ENCODE data around the gene PNP. TPM values are rescaled to one million over a fixed set of nuclear protein-coding genes. Genes with fewer than 3 reads are reported as not detected.
"Not testable (repeated sequence)": the region's sequence is repeated elsewhere in the genome, so short reads cannot be mapped to it uniquely, and the experiment has no call there.

PNP gene
- total RNA-seq, result 3.1 TPM

DNA sequence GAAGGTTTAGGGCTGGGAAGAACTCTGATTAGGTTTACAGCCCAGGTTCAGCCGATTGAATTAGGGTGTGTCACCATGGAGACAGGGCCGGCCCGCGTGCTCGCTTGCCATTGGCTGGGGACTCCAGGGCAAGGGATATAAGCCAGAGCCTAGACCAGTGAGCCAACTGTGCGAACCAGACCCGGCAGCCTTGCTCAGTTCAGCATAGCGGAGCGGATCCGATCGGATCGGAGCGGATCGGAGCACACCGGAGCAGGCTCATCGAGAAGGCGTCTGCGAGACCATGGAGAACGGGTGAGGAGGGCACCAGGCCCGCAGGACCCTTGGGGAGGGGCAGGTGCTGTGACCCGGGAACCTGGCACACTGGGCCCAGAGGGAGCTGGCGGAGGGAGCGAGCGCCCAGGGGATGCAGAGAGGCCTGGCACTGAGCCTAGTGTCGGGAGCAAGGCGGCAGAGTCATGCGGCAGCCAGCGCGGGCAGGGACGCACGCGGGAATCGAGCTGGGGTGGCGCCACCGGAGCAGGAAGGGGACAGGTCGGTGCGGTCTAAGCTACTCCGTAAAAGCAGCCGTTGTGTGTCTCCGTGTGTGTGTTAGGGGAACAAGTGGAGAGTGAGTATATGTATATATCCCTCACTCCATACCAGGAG lies at the start of gene PNP:
Gene PNP, plus strand, starts transcription at position 165 of the 648 bp plus-strand sequence. Its CDS starts 119 bp downstream, at position 284.
- peak; percentile 83 for DNase-seq

DNA sequence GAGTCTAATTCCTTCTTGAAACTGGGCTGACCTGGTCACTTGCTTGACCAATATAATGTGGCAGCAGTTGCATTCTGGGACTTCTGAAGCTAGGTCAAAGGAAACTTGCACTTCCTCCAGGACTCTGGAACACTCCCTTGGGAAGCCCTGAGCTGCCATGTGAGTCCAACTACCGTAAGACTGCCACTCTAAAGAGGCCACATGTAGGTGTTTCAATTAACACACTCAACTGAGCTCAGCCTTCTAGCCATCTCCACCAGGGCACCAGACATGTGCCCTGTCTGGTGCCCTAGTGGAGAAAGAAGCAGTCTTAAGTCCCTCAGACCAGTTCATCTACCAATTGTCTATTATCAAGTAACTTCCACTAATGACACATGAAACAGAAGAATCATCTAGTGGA lies 49.8 kb upstream of the PNP start:
- DNase-seq, result no peak

DNA sequence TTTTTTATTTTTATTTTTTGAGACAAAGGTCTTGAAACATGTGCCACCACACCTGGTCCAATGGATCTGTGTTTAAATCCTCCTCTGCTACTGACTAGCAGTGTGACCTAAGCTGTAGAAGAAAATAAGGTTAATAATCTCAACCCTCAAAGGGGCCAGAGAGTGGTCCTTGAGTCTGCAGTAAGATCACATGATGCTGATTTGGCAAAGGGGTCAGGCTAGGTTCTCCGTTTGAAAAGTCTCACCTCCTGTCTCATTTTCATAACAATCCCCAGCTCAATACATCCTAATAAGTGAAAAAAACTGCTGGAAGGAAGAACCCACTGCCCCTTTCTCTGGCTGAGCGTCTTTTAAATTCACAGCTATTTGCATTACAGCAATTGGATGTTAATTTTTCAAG lies 47.9 kb upstream of the PNP start:
- DNase-seq, result no peak

DNA sequence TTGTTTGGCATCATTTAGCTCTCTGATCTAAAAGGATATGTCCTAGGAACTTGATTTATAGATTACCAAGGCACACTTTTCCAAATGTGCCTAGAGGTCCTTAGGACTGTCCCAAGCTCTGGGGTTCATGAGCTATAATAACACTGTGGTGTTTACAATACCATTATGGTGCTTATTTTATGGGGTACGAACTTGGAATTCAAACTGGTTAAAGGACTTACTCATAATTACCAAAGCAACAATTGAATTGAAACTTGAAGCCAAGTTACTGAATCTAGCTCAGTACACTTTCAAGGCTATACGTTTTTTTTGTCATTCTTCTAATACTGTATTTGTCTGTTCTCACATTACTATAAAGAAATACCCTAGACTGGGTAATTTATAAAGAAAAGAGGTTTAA lies 46.3 kb upstream of the PNP start:
- DNase-seq, result no peak

DNA sequence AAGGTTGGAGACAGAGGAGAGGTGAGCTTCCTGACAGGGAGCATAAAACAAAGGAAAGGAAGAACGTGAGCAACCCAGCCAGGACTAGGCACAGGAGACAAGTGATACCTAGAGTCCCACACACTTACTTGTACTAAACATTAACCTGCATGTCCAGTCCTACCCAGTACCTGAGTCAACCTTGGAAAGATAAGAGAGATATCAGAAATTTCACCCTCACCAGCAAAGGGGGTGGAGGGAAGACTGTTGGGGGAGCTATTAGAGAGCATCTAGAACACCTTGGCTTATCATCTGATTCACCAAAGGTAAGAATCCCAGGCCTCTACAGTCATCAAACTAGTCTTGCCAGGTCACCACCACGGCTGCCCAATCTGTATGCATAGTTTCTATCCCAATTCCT lies 44.4 kb upstream of the PNP start:
- no peak for DNase-seq

DNA sequence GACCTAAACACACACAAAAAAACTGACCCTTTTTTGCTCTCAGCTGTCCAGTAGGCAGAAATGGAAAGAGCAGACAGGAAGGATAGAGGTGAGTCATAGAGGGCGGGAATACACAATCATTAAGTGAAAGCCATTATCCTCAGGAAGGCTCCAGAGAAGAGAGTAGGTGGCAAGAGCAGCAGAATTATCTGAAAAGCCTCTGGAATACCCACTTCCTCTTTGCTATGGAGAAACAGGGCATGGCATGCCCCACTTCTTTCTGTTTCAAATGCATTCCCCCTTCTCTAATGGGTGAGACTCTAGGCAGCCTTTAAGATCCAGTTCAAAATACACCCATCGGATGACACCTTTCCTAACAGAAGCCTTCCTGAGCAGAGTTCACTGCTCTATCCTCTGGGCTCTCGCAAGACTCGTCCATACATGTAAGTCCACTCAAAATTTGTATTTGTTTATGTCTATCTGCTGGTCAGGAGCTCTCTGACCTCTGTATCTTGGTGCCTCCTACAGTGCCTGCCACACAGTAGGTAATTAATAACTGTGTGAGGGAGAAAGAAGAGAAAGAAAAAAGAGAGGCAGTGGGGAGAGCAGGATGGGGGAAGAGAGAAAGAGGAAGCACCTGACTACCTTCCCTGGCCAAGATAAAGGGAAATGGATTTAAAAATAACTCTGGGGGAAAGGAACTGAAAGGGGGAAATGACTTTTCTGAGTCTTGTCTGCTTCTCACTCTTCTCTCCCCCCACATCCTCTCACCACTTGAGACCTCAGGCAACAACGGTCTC lies 41.8 kb upstream of the PNP start:
- DNase-seq, result no peak

DNA sequence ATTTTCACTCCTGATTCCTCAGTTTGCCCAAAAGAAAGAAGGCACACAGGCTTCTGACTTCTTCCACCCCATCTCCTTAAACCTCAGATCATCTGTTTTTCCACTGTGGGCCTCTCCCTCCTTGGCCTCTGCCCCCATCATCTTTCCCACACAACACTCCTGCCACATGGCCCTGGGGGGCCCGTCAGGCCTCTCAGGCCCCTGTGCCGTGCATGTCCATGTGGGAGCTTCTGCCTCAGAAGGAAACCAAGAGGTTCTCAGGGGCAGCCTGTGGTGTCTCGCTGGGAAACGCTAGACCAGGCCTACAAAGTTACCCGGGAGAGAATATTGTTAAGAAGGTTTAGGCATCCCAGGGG lies 41.2 kb upstream of the PNP start:
- DNase-seq, result no peak

DNA sequence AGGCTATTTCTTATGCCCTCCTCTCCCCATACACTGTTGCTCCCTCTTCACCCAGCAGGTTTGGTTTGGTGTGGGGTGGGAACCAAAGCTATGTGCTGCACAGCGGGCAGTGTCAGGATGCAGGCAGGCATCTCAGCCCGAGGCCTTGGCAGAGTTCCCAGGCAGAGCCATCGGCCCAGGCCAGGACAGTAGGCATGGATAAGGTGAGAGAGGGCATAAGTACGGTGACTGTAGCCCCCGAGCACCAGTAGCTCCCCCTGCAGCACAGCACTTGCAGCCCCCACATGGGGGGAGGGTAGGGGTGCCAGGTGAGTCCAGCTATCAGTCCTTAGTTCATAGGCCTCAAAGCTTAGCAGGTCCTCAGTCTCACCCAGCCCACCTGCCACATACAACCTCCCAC lies 40.4 kb upstream of the PNP start:
- no peak for DNase-seq

DNA sequence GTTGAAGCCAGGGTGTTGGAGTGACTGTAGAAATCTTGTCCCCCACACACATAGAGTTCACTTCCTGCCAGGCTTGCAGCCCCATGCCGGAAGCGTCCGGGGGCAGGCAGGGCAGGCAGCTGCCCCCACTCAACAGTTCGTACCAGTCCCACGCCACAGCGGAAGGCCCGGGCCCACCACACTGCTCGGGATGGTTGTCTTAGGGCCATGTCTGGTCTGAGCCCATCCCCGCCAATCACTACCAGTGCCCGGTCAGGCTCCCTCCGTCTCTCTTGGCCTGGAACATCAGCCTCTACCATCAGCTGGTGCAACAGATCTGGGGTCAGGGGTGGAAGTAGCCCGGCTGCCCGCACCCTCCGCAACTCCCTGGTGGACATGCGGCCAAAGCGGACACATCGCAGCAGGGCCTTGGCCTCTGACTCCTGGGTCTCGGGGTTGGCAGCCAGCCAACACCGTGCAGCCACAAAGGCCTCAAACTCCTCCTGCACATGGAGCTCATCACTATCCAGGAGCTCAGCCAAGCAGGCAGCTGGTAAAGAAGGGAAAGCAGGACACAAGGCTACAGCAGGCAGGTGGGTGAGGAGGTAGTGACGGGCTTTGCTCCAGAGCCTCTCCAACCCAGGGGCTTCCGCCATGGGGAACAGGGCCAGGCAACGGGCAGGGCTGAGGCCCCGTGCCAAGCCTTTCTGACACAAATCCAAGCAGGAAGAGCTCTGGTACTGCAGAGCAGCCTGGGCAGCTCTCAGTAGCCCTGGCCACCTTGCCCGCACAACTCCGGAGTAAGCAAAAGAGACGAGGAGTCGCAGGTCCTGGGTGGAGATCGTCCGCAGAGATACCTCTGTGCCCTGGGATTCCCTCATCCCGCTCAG lies 39.2 kb upstream of the PNP start:
- peak; percentile 2 for DNase-seq

DNA sequence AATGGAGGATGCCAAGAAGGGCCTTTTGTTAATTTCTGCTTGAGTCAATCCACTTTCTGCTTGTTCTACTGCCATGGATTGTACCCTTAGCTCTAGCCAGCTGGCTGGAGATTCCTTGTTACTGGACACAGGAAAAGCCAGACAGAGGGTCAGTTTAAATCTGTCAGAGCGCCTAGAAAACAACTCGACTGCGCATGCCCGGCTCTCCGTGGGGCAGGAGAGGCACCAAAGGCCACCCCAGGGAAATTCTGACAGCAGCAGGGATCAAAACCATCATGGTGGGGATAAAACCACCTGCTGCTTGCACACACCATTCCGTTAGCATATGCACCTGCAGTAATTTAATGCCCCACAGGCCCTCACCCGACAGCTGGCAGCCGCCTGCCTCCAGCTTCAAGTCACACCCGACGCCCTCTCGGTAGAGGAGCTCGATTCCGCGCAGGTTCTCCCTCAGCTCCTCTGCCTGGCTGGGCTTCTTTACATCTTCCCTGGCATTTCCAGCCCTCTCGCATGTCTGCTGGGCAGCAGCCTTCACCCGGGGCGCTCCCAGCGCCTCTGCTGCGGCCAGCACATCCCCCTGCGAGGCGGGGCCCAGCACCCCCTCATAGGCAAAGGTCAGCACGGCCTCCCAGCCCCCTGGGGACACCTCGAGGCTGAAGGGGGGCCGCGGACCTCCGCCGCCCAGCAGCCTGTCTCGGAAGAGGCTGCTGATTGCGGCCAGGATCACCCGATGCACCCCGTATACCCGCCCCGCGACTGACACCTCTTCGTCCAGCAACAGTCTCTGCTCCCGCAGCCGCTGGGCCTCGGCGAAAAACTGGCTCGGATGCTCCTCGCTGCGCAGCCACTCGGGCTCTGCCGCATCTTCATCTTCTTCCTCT lies 34.3 kb upstream of the PNP start:
- peak; percentile 34 for DNase-seq

DNA sequence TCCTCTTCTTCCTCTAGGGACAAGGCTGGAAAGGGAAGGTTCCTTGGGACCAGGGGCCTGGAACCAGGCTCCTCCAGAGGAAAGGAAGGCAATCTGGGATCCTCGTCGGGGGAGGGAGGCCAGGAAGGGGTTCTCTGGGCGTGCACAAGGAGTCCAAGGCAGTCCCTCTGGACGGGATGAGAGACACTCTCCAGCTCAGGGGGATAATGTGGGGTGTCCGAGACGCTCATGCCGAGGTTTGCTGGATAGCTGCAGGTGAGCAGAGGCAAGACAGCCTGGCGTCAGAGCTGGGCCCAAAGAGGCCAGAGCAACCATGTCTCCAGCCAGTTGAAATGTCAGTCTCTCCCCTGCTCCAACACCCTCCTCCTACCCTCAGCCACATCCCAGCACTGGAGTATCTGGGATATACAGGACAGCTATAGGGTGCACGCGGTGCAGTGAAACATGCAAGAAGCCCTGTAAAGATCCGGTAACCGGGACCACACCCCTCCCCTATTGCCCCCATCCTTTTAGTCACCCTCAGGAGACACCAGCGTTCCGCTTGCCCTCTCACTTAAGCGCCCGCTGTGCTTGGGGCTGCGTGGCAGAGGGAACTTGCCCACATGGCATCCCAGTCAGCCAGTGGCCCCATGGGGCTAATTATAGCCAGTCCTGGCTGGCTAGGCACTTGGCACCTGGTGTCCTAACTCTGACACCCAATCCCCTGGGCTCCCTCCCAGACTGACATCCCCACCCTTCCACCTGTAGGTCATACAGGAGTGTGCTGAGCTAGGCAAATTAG lies 33.4 kb upstream of the PNP start, which contains the start of gene KLHL33:
Gene KLHL33, minus strand, starts transcription at position 585 of the 781 bp plus-strand sequence. Its CDS starts 355 bp downstream, at position 230.
- DNase-seq, result no peak

DNA sequence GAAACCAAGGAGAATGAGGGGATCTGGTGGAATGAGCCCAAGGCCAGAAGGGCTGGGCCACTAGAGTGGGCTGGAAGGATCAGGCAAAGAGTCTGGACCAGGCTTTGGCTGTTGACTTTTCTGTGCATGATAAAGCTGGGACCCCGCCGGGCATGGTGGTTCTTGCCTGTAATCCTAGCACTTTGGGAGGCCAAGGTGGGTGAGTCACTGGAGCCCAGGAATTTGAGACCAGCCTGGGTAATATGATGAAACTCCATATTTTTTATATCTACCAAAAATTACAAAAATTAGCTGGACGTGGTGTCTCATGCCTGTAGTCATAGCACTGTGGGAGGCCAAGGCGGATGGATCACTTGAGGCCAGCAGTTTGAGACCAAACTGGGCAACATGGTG lies 32.8 kb upstream of the PNP start:
- no peak for DNase-seq

DNA sequence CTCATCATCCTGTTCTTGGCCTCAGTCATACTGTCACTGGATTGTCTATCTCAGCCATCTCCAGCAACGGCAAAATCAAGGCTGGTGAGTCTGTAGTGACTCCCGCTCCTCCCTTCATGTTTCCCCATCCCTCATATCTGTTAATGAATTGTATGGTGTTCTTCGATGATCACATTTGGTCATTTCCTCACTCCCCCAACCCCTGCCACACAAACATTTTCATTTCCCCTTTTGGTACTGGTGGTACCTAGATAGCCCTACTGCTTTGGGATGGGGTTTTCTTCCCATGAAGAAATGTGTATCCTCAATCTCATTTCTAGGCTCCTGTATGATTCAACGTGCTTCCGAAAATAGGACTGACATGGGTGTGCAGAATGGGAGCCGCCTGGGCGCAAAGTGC lies 30.5 kb upstream of the PNP start:
- no peak for DNase-seq

DNA sequence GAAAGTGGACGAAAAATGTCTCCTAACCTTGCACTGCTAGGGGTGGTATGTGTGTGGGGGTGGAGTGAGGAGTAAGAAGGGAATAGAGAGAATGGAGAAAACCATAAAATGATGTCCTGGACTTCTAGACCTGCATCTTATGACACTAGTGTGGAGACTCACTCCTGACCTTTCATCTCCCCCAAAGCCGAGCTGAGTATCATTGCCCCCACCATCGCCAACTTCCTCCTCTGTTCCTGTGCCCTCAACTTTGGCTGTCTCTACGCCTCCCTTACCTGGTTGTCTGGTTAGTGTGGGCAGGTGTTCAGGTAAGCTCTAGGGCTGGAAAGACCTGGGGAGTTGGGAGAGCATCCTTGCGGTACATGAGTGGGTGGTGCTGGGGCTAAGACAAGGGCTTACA lies 28.7 kb upstream of the PNP start:
- no peak for DNase-seq

DNA sequence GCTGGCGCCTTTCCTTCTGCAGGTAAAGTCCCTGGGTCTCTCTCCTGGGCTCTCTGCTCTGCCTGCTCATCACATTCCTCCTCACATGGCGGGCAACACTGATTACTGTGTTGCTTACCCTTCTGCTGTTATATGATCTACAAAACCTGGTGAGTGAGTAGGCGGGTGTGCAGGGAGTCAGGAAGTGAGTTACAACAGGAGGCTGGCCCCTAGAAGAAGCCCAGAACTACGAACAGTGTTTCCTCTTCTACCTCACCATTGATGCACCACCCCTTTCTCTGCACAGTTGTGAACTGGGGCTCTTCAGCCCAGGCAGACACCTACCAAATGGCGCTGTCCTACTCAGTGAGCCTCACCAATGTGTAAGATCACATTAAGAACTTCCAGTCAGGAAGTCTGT lies 28.3 kb upstream of the PNP start:
- no peak for DNase-seq

DNA sequence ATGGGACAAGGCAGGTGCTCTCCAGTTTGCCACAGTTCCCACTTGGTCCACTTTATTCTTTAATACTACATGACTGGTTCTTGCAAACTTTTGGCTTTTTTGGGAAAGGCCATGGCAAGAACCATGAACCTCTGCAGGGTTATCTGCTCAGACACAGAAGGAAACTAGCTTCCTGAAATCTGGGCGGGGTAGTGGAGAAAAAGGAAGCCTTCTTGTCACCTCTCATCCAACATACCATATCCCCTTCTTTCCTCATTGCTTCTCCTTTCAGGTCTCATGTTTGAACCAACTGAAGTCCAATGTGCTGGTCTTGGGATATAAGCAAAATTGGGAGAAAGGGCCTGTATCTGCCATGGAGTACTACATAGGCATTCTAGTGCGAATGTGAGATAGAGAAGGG lies 27.7 kb upstream of the PNP start:
- no peak for DNase-seq

DNA sequence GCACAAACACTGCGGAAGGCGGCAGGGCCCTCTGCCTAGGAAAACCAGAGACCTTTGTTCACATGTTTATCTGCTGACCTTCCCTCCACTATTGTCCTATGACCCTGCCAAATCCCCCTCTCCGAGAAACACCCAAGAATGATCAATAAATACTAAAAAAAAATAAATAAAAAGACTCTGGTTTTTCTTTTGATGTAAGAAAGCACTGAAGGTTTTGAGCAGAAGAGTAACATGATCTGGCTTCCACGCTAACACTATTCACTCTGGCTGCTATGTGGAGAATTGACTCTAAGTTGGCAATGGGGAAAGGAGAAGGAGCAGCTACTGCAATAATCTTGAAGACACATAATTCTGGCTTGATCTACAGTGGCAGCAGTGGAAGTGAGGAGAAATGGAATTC lies 25.6 kb upstream of the PNP start:
- DNase-seq, result not testable (repeated sequence)

DNA sequence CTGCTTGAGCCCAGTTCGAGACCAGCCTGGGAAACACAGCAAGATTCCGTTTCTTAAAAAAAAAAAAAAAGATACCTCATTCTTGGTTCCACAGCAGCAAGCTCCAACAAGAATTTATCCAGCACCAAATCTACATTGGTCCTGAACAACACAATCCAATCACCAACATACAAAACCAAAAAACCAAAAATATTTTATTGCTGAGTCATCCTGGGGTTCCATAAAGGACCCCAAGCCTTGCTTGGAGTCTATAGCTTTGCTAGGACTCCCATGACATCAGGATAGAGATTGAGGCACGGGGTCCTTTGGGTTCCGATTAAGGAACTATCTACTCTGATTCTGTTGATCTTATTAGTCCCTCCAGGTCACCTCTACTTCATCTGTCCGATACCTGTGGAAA lies 22.3 kb upstream of the PNP start:
- no peak for DNase-seq

DNA sequence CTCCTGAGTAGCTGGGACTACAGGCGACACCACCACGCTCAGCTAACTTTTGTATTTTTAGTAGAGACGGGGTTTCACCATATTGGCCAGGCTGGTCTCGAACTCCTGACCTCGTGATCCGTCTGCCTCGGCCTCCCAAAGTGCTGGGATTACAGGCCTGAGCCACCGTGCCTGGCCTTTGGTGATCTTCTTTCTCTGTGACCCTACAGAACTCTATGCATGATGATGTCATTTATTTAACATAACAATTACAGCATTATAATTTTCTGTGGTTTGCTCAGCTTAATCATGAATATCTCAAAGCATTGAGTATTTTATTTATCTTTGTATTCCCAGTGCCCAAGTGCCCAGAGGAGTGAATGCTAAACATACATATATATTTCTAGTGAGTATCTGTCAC lies 16.4 kb upstream of the PNP start:
- DNase-seq, result not testable (repeated sequence)

DNA sequence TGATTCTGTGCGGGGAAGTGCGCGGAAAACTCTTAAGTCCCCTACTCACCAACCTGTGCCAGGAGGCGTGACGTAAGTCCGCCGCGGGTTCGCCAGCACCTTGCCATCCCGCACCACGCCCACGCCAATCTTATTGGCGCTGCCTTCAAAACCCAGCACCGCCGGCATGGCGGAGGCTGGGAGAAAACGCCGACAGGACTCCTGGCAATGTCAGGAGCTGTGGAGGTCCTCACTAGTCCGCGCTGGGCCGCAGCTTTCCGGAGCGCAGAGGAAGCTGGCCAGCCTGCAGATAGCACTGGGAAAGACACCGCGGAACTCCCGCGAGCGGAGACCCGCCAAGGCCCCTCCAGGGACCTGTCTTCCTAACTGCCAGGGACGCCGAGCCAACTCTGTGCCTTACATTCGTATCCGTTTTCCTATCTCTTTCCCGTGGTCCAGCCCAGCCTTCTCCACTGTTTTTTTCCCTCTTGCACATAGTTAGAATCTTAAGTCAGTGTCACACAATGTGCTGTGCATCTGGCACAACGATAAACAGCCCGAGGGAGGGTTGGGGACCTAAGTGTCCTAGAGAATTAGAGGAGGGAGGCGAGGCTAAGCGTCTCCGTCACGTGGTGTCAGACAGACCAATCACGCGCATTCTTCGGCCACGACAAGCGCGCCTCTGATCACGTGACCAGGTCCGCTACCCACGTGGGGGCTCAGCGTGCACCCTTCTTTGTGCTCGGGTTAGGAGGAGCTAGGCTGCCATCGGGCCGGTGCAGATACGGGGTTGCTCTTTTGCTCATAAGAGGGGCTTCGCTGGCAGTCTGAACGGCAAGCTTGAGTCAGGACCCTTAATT lies 14.5 kb upstream of the PNP start, which contains the start of the genes APEX1 and OSGEP:
Gene APEX1, plus strand, starts transcription at position 711 of the 839 bp plus-strand sequence. CDS start 420 bp downstream, outside the sequence.
Gene OSGEP, minus strand, starts transcription at position 297 of the 839 bp plus-strand sequence. Its CDS starts 129 bp downstream, at position 168.
- peak; percentile 96 for DNase-seq

Data from occipital lobe (tissue), 2 donors.